ENCODE results near the gene SETD7. TPM values are rescaled to one million over a fixed set of nuclear protein-coding genes. Genes with fewer than 3 reads are reported as not detected.

Gene SETD7
- total RNA-seq, 2 experiments from 2014 or later = 7.2 to 7.4 TPM

- no peak overlapping the region for H3K4me3 Mint-ChIP-seq
- peaks cover 23% of the 10 kb centered on the region for H3K36me3 Mint-ChIP-seq (ENCODE audit: low read depth)
- no peak overlapping the region for H3K27ac Mint-ChIP-seq
- H3K9me3 Mint-ChIP-seq (ENCODE audit: insufficient read depth) = no peaks in the 10 kb centered on the region
- peaks cover 17% of the 10 kb centered on the region for H3K4me1 Mint-ChIP-seq (ENCODE audit: low read depth)
- POLR2A ChIA-PET = no interaction called here
- CTCF ChIA-PET = interaction anchor here (1.5 to 1.6 kb wide), 2 partner anchors 9 to 27 kb away, joined by 3 to 4 read pairs; no protein-coding TSS in a partner anchor
- DNase-seq (no peak), ATAC-seq (no peak)
- no peaks in the 10 kb centered on the region for H3K27me3 Mint-ChIP-seq (ENCODE audit: low read depth)
Measured at GRCh38 chr4:139523076-139523475, 32.9 kb downstream of the SETD7 start.

- ATAC-seq = no peak
Measured at GRCh38 chr4:139522457-139522856, 33.6 kb downstream of the SETD7 start.

GRCh38 chr4:139521754-139522401 lies 34.1 kb downstream of the SETD7 start:
- Mint-ChIP-seq H3K4me1 (ENCODE audit: low read depth) (peaks cover 17% of the 10 kb centered on the region), H3K27ac (no peak overlapping the region), H3K27me3 (ENCODE audit: low read depth) (no peaks in the 10 kb centered on the region), H3K4me3 (no peak overlapping the region), H3K36me3 (ENCODE audit: low read depth) (peaks cover 24% of the 10 kb centered on the region), H3K9me3 (ENCODE audit: insufficient read depth) (no peaks in the 10 kb centered on the region)
- CTCF ChIA-PET = interaction anchor here (0.7 to 1.6 kb wide), 3 partner anchors 10 to 255 kb away, joined by 3 to 4 read pairs (median 3); no protein-coding TSS in a partner anchor
- DNase-seq (no peak), ATAC-seq (no peak)
- POLR2A ChIA-PET = interaction anchor here (0.6 kb wide), 1 partner anchor 443 kb away, joined by 3 read pairs; no protein-coding TSS in a partner anchor

More at GRCh38 chr4:139522457-139522856, 33.6 kb downstream of the SETD7 start:
- DNase-seq = no peak
- Mint-ChIP-seq H3K4me3 (no peak overlapping the region), H3K9me3 (ENCODE audit: insufficient read depth) (no peaks in the 10 kb centered on the region), H3K36me3 (ENCODE audit: low read depth) (peaks cover 23% of the 10 kb centered on the region), H3K27me3 (ENCODE audit: low read depth) (no peaks in the 10 kb centered on the region), H3K4me1 (ENCODE audit: low read depth) (peaks cover 17% of the 10 kb centered on the region), H3K27ac (no peak overlapping the region)
- POLR2A ChIA-PET = interaction anchor here (0.6 kb wide), 1 partner anchor 443 kb away, joined by 3 read pairs; no protein-coding TSS in a partner anchor
- CTCF ChIA-PET = interaction anchor here (0.7 to 1.6 kb wide), 3 partner anchors 9 to 256 kb away, joined by 3 to 4 read pairs (median 3); no protein-coding TSS in a partner anchor

GRCh38 chr4:139515531-139515958 lies 40.5 kb downstream of the SETD7 start:
- ATAC-seq (no peak), DNase-seq (no peak)
- H3K9me3 Mint-ChIP-seq (ENCODE audit: insufficient read depth) = no peaks in the 10 kb centered on the region
- no peak overlapping the region for H3K27ac Mint-ChIP-seq
- H3K27me3 Mint-ChIP-seq (ENCODE audit: low read depth) = no peaks in the 10 kb centered on the region
- ChIA-PET POLR2A (interaction anchor here (1.3 kb wide), 1 partner anchor 11 kb away, joined by 4 read pairs; no protein-coding TSS in a partner anchor), CTCF (interaction anchor here (2.3 kb wide), 1 partner anchor 14 kb away, joined by 12 read pairs; no protein-coding TSS in a partner anchor)
- H3K4me3 Mint-ChIP-seq = no peak overlapping the region
- no peaks in the 10 kb centered on the region for H3K4me1 Mint-ChIP-seq (ENCODE audit: low read depth)
- peaks cover 35% of the 10 kb centered on the region for H3K36me3 Mint-ChIP-seq (ENCODE audit: low read depth)

- DNase-seq (no peak), ATAC-seq (no peak)
- Mint-ChIP-seq H3K27me3 (ENCODE audit: low read depth) (no peaks in the 10 kb centered on the region), H3K27ac (no peak overlapping the region), H3K36me3 (ENCODE audit: low read depth) (peaks cover 32% of the 10 kb centered on the region), H3K4me3 (no peak overlapping the region), H3K9me3 (ENCODE audit: insufficient read depth) (no peaks in the 10 kb centered on the region), H3K4me1 (ENCODE audit: low read depth) (no peaks in the 10 kb centered on the region)
- POLR2A ChIA-PET = interaction anchor here (1.3 kb wide), 1 partner anchor 12 kb away, joined by 4 read pairs; no protein-coding TSS in a partner anchor
- CTCF ChIA-PET = interaction anchor here (0.9 to 2.3 kb wide), 2 partner anchors 15 to 17 kb away, joined by 3 to 12 read pairs; no protein-coding TSS in a partner anchor
Measured at GRCh38 chr4:139514382-139515059, 41.5 kb downstream of the SETD7 start.

GRCh38 chr4:139511320-139511719 lies 44.7 kb downstream of the SETD7 start:
- H3K4me3 Mint-ChIP-seq = no peak overlapping the region
- peaks cover 20% of the 10 kb centered on the region for H3K36me3 Mint-ChIP-seq (ENCODE audit: low read depth)
- no peak overlapping the region for H3K27ac Mint-ChIP-seq
- no peaks in the 10 kb centered on the region for H3K27me3 Mint-ChIP-seq (ENCODE audit: low read depth)
- H3K9me3 Mint-ChIP-seq (ENCODE audit: insufficient read depth) = no peaks in the 10 kb centered on the region
- ATAC-seq (no peak), DNase-seq (no peak)
- ChIA-PET CTCF (interaction anchor here (1.1 kb wide), 1 partner anchor 9 kb away, joined by 4 read pairs; no protein-coding TSS in a partner anchor), POLR2A (no interaction called here)
- no peaks in the 10 kb centered on the region for H3K4me1 Mint-ChIP-seq (ENCODE audit: low read depth)

- H3K4me3 Mint-ChIP-seq = no peak overlapping the region
- ATAC-seq (no peak), DNase-seq (no peak)
- H3K27me3 Mint-ChIP-seq (ENCODE audit: low read depth) = no peaks in the 10 kb centered on the region
- no peaks in the 10 kb centered on the region for H3K4me1 Mint-ChIP-seq (ENCODE audit: low read depth)
- no peaks in the 10 kb centered on the region for H3K9me3 Mint-ChIP-seq (ENCODE audit: insufficient read depth)
- H3K36me3 Mint-ChIP-seq (ENCODE audit: low read depth) = peaks cover 11% of the 10 kb centered on the region
- ChIA-PET CTCF (interaction anchor here (0.9 to 1.0 kb wide), 3 partner anchors 12 to 92 kb away, joined by 3 to 5 read pairs (median 4); no protein-coding TSS in a partner anchor), POLR2A (interaction anchor here (1.1 kb wide), 1 partner anchor 33 kb away, joined by 3 read pairs; no protein-coding TSS in a partner anchor)
- H3K27ac Mint-ChIP-seq = no peak overlapping the region
Measured at GRCh38 chr4:139509727-139510410, 46.1 kb downstream of the SETD7 start.

- H3K4me1 Mint-ChIP-seq (ENCODE audit: low read depth) = no peaks in the 10 kb centered on the region
- H3K9me3 Mint-ChIP-seq (ENCODE audit: insufficient read depth) = no peaks in the 10 kb centered on the region
- no peak overlapping the region for H3K27ac Mint-ChIP-seq
- H3K4me3 Mint-ChIP-seq = no peak overlapping the region
- POLR2A ChIA-PET = interaction anchor here (1.1 kb wide), 1 partner anchor 32 kb away, joined by 3 read pairs; no protein-coding TSS in a partner anchor
- DNase-seq = no peak
- ATAC-seq = no peak
- H3K27me3 Mint-ChIP-seq (ENCODE audit: low read depth) = no peaks in the 10 kb centered on the region
- peaks cover 14% of the 10 kb centered on the region for H3K36me3 Mint-ChIP-seq (ENCODE audit: low read depth)
- CTCF ChIA-PET = interaction anchor here (0.7 kb wide), 1 partner anchor 23 kb away, joined by 3 read pairs; no protein-coding TSS in a partner anchor
Measured at GRCh38 chr4:139508581-139509237, 47.3 kb downstream of the SETD7 start.

GRCh38 chr4:139506774-139507173 lies 49.2 kb downstream of the SETD7 start:
- no peak overlapping the region for H3K27ac Mint-ChIP-seq
- no peak overlapping the region for H3K4me3 Mint-ChIP-seq
- H3K4me1 Mint-ChIP-seq (ENCODE audit: low read depth) = no peaks in the 10 kb centered on the region
- H3K27me3 Mint-ChIP-seq (ENCODE audit: low read depth) = peaks cover 2% of the 10 kb centered on the region
- ChIA-PET POLR2A (no interaction called here), CTCF (no interaction called here)
- H3K36me3 Mint-ChIP-seq (ENCODE audit: low read depth) = peaks cover 12% of the 10 kb centered on the region
- DNase-seq (no peak), ATAC-seq (no peak)
- no peaks in the 10 kb centered on the region for H3K9me3 Mint-ChIP-seq (ENCODE audit: insufficient read depth)

- CTCF ChIA-PET = interaction anchor here (1.1 to 1.4 kb wide), 2 partner anchors 27 to 36 kb away, joined by 3 to 5 read pairs; no protein-coding TSS in a partner anchor
- DNase-seq (no peak), ATAC-seq (no peak)
- no peaks in the 10 kb centered on the region for H3K9me3 Mint-ChIP-seq (ENCODE audit: insufficient read depth)
- POLR2A ChIA-PET = interaction anchor here (0.7 kb wide), 1 partner anchor 57 kb away, joined by 3 read pairs; no protein-coding TSS in a partner anchor
- no peaks in the 10 kb centered on the region for H3K4me1 Mint-ChIP-seq (ENCODE audit: low read depth)
- H3K27ac Mint-ChIP-seq = no peak overlapping the region
- peaks cover 2% of the 10 kb centered on the region for H3K27me3 Mint-ChIP-seq (ENCODE audit: low read depth)
- H3K36me3 Mint-ChIP-seq (ENCODE audit: low read depth) = peaks cover 7% of the 10 kb centered on the region
- no peak overlapping the region for H3K4me3 Mint-ChIP-seq
Measured at GRCh38 chr4:139503622-139504166, 52.3 kb downstream of the SETD7 start.

Data from activated CD8-positive, alpha-beta T cell treated with anti-CD3 and anti-CD28 coated beads, Interleukin-2, amount 10 ng/mL, durations not matched to agents 7 days and 5 days (primary cell).